ENCODE data around the gene TLCD3B.

TLCD3B gene

DNA sequence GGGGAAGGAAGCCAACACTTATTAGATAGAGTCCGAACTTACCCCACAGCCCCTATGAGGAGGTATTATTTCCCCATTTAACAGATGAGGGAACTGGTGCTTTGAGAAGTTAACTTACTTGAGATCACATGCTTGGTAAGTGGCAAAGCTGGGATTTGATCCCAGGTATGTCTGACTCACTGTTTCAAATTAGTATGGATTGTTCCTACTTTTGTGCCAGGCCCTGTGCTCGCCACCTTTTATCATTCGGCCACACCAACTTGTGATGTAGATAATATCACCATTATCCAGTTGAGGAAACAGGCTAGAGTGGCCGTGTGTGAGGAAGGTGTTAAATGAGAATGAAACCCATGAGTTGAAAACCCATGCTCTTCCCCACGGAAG is 46.3 kb downstream of the TLCD3B start:
- TF ChIP-seq, protein P1, sequence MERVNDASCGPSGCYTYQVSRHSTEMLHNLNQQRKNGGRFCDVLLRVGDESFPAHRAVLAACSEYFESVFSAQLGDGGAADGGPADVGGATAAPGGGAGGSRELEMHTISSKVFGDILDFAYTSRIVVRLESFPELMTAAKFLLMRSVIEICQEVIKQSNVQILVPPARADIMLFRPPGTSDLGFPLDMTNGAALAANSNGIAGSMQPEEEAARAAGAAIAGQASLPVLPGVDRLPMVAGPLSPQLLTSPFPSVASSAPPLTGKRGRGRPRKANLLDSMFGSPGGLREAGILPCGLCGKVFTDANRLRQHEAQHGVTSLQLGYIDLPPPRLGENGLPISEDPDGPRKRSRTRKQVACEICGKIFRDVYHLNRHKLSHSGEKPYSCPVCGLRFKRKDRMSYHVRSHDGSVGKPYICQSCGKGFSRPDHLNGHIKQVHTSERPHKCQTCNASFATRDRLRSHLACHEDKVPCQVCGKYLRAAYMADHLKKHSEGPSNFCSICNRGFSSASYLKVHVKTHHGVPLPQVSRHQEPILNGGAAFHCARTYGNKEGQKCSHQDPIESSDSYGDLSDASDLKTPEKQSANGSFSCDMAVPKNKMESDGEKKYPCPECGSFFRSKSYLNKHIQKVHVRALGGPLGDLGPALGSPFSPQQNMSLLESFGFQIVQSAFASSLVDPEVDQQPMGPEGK (CRISPR knock-in tag; IDR thresholded peaks at IDR 0.05; ENCODE audit: borderline replicate concordance) = no peak
- TF ChIP-seq ZFP30 (CRISPR knock-in tag; IDR thresholded peaks at IDR 0.05) (no peak), RARB (CRISPR knock-in tag; IDR thresholded peaks at IDR 0.05) (no peak), GLIS3 (CRISPR knock-in tag; IDR thresholded peaks at IDR 0.05) (no peak), ZNF565 (CRISPR knock-in tag; conservative IDR thresholded peaks at IDR 0.05; ENCODE audit: low read depth) (no peak), TCF4 (CRISPR knock-in tag; IDR thresholded peaks at IDR 0.05; ENCODE audit: borderline replicate concordance) (no peak), OSR1 (CRISPR knock-in tag; IDR thresholded peaks at IDR 0.05) (no peak), ARNTL (CRISPR knock-in tag; IDR thresholded peaks at IDR 0.05; ENCODE audit: borderline replicate concordance, low read depth) (no peak), SNAI2 (CRISPR knock-in tag; IDR thresholded peaks at IDR 0.05) (no peak), ZNF8 (CRISPR knock-in tag; IDR thresholded peaks at IDR 0.05) (no peak), TOX (CRISPR knock-in tag; IDR thresholded peaks at IDR 0.05; ENCODE audit: borderline replicate concordance) (no peak), BACH2 (CRISPR knock-in tag; IDR thresholded peaks at IDR 0.05; ENCODE audit: borderline replicate concordance) (no peak), ZNF70 (CRISPR knock-in tag; IDR thresholded peaks at IDR 0.05) (no peak)
- TF ChIP-seq, protein P2, sequence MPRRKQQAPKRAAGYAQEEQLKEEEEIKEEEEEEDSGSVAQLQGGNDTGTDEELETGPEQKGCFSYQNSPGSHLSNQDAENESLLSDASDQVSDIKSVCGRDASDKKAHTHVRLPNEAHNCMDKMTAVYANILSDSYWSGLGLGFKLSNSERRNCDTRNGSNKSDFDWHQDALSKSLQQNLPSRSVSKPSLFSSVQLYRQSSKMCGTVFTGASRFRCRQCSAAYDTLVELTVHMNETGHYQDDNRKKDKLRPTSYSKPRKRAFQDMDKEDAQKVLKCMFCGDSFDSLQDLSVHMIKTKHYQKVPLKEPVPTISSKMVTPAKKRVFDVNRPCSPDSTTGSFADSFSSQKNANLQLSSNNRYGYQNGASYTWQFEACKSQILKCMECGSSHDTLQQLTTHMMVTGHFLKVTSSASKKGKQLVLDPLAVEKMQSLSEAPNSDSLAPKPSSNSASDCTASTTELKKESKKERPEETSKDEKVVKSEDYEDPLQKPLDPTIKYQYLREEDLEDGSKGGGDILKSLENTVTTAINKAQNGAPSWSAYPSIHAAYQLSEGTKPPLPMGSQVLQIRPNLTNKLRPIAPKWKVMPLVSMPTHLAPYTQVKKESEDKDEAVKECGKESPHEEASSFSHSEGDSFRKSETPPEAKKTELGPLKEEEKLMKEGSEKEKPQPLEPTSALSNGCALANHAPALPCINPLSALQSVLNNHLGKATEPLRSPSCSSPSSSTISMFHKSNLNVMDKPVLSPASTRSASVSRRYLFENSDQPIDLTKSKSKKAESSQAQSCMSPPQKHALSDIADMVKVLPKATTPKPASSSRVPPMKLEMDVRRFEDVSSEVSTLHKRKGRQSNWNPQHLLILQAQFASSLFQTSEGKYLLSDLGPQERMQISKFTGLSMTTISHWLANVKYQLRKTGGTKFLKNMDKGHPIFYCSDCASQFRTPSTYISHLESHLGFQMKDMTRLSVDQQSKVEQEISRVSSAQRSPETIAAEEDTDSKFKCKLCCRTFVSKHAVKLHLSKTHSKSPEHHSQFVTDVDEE (CRISPR knock-in tag; IDR thresholded peaks at IDR 0.05) = no peak
- no peak for ATAC-seq

DNA sequence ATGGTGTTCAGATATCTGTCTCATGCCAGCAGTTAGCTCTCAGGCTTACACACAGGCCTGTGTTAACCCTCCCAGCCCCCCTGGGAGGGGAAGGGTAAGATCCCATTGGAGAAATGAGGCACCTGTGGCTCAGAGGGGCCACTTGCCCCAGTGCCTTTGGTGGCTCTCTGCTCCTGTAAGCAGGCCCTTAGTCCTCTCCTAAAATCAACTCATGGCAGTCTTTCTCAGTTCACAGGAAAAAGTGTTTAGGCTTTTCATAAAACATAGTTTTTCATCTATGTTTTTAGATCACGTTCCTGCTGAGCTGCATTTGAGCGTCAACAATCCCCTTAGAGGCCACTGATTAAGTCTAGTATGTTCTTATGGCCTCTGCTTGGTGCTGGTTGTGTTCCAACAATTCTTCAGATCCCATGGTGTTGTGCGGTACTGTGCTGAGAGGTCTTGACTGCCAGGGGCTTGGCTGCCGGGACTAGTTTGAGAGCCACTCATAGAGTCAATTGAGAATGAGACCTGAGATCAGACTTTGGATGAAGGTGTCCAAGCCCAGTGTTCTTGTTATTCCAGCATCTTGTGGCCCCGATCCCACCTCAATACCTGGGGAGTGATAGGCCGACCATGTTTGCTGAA is 46.8 kb downstream of the TLCD3B start:
- TF ChIP-seq ZFP3 (CRISPR knock-in tag; IDR thresholded peaks at IDR 0.05) (no peak), ZNF8 (CRISPR knock-in tag; IDR thresholded peaks at IDR 0.05) (no peak), RARB (CRISPR knock-in tag; IDR thresholded peaks at IDR 0.05) (no peak), TCF4 (CRISPR knock-in tag; IDR thresholded peaks at IDR 0.05; ENCODE audit: borderline replicate concordance) (no peak), BACH2 (CRISPR knock-in tag; IDR thresholded peaks at IDR 0.05; ENCODE audit: borderline replicate concordance) (no peak), GLIS3 (CRISPR knock-in tag; IDR thresholded peaks at IDR 0.05) (no peak), CSDC2 (CRISPR knock-in tag; IDR thresholded peaks at IDR 0.05) (no peak), ZNF565 (CRISPR knock-in tag; conservative IDR thresholded peaks at IDR 0.05; ENCODE audit: low read depth) (no peak), ISL1 (CRISPR knock-in tag; IDR thresholded peaks at IDR 0.05) (no peak), OSR1 (CRISPR knock-in tag; IDR thresholded peaks at IDR 0.05) (no peak), ZFP30 (CRISPR knock-in tag; IDR thresholded peaks at IDR 0.05) (no peak), ESRRG (CRISPR knock-in tag; IDR thresholded peaks at IDR 0.05) (no peak)
- TF ChIP-seq, protein P2 (CRISPR knock-in tag; IDR thresholded peaks at IDR 0.05) = no peak
- TF ChIP-seq, protein P3, sequence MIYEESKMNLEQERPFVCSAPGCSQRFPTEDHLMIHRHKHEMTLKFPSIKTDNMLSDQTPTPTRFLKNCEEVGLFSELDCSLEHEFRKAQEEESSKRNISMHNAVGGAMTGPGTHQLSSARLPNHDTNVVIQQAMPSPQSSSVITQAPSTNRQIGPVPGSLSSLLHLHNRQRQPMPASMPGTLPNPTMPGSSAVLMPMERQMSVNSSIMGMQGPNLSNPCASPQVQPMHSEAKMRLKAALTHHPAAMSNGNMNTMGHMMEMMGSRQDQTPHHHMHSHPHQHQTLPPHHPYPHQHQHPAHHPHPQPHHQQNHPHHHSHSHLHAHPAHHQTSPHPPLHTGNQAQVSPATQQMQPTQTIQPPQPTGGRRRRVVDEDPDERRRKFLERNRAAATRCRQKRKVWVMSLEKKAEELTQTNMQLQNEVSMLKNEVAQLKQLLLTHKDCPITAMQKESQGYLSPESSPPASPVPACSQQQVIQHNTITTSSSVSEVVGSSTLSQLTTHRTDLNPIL (CRISPR knock-in tag; IDR thresholded peaks at IDR 0.05; ENCODE audit: low read depth) = no peak
- TF ChIP-seq, protein P1 (CRISPR knock-in tag; IDR thresholded peaks at IDR 0.05; ENCODE audit: borderline replicate concordance) = no peak
- TF ChIP-seq, protein P4, sequence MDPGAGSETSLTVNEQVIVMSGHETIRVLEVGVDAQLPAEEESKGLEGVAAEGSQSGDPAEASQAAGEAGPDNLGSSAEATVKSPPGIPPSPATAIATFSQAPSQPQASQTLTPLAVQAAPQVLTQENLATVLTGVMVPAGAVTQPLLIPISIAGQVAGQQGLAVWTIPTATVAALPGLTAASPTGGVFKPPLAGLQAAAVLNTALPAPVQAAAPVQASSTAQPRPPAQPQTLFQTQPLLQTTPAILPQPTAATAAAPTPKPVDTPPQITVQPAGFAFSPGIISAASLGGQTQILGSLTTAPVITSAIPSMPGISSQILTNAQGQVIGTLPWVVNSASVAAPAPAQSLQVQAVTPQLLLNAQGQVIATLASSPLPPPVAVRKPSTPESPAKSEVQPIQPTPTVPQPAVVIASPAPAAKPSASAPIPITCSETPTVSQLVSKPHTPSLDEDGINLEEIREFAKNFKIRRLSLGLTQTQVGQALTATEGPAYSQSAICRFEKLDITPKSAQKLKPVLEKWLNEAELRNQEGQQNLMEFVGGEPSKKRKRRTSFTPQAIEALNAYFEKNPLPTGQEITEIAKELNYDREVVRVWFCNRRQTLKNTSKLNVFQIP (CRISPR knock-in tag; IDR thresholded peaks at IDR 0.05; ENCODE audit: borderline replicate concordance, low read depth) = no peak
- ATAC-seq = no peak

Data from SK-N-SH treated with all-trans-retinoic acid at 6 μM for 48 hours (cell line).